GM19043 (cell line): ENCODE data around the gene FAT1.

Experiments
- ATAC-seq: cut with Tn5 transposase; IDR thresholded peaks from one replicate; pipeline ENCODE4 v1.9.1; 2021; ENCODE audit warnings: low read depth; ENCODE audit not compliant: unreplicated experiment

FAT1 gene

DNA sequence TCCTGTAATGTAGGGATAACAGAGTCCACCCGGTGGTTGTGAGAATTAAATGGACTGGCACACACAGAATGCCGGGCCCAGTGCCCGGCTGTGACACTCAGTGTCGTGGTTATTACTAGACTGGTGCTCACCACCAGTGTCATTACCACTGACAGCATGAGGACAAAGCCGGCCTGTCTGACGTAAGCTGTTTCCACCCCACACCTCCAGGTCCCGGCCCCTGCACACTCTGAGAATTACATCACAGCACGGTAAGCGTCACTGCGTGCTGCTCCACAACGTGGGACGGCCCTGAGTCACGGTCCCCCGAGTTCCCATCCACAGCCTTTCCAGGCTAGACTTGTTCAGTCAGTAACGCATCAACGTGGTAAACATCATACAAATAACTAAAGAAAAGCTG, 22.9 kb downstream of the FAT1 start:
- no peak for ATAC-seq

DNA sequence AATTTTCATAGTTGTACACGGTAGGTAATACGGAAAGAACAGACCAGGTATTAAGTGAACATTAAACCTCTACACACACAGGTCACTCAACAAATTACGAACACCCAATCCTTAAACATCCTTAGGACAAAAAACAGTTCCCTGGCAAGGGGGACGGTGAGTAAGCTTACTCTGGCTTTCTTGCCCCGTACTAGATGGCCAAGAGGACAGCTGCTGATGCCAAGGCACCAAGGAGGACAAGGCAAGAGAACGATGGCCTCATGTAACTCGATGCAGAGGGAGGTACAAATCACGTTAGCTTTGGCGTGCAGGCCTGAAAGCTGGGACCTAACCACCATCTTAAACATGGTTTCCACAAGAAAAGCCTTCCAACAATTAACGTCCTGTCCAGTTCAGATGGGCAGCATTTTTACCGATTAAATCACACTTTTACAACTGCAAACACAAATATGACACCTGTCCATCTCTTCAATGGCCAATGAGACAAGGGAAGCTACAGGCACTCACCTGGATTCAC, 23.7 kb downstream of the FAT1 start:
- no peak for ATAC-seq

DNA sequence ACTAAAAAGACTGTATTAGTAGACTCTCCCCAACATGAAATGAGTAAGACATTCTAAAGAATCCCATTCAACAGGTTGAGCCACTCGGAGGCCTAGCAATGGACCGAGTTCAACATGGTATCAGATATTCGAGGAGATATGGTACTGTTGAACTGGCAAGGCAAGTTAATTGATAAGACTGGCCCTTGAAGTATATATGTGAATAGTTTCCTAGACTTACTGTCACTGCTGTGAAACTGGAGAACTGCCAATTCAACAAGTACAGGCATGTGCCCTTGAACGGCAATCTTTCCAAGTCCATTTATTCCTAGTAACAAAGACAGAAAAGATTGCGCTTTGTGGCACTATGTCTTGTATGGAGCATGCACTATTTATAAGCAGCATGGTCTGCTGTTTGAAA, 24.4 kb downstream of the FAT1 start:
- ATAC-seq, result no peak

GRCh38 chr4:186698525-186698924, 25.1 kb downstream of the FAT1 start:
- no peak for ATAC-seq

GRCh38 chr4:186698028-186698427, 25.6 kb downstream of the FAT1 start:
- no peak for ATAC-seq

GRCh38 chr4:186695392-186695791, 28.3 kb downstream of the FAT1 start:
- no peak for ATAC-seq

- ATAC-seq, result no peak
Observed at GRCh38 chr4:186693894-186694293, 29.8 kb downstream of the FAT1 start.

GRCh38 chr4:186693159-186693815, 30.4 kb downstream of the FAT1 start:
- ATAC-seq, result no peak

DNA sequence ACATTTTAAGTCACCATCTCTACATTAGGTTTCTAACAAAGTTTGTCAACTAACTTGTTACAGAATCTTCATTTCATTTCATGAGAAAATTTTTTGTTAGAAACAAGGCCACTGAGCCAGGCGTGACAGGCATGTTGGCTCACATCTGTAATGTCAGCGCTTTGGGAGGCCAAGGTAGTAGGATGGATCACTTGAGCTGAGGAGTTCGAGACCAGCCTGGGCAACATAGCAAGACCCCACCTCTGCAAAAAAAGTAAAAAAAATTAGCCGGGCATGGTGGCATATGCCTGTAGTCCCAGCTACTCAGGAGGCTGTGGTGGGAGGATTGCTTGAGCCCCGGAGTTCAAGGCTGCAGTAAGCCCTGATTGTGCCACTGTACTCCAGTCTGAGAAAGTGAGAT, 32.3 kb downstream of the FAT1 start:
- ATAC-seq, result no peak

DNA sequence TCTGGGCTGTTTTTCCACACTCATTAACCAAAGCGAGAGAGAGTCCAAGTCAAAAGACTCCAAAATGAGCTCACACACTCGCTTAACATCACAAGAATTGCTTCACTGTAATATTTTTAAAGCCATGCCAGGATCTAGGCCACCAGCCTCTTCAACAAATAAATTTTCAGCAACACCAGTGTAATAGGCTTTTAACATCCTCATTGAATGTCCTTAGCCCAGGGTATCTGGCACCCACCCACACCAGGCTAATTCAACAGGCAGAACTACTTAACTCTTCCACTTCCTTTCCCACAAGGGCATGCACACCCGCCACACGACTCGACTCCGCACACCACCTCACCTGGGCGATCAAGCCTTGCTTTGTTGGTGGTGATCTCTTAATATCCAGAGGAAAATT, 34.2 kb downstream of the FAT1 start:
- ATAC-seq, result no peak

- no peak for ATAC-seq
Observed at GRCh38 chr4:186688150-186688943, 35.3 kb downstream of the FAT1 start.

DNA sequence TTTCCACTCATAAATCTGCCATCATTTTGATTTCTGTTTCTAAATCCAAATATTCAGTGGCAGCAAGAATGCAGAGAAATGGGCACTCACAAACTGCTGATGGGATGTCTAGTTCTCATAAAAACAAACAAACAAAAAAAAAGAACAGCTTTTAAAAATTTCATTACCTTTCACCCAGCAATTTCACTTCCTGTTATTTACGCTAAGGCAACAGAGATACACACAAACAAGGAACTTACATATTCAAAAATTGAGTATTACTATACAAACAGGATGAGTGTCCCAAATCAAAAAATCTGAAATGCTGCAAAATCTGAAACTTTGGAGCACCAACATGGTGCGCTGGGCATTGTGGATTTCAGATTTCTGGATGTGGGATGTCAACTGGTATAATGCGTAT, 36.4 kb downstream of the FAT1 start:
- ATAC-seq, result no peak

DNA sequence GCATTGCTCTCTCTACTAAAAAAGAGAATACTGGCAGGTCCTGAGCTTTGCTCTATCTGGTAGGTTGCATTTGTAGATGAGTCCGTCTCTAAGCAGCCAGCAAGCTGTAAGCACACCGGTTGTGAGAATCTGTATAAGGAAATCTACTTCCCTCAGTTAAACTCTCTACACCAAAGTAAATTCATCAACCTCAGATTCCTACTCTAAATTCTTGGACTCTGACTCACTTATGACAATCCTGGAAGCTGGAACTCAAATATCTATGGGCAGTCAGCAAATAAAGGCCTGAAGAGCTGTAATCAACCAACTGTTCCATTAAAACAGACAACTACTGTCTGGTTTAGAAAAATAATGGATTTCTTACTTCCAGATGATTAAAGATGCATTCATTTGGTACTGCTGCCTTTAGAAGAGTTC, 37.9 kb downstream of the FAT1 start:
- no peak for ATAC-seq

GRCh38 chr4:186684889-186685309, 38.8 kb downstream of the FAT1 start:
- ATAC-seq, result no peak

GRCh38 chr4:186684220-186684619, 39.4 kb downstream of the FAT1 start:
- no peak for ATAC-seq

- no peak for ATAC-seq
Observed at GRCh38 chr4:186680641-186681040, 43.0 kb downstream of the FAT1 start.

- ATAC-seq, result no peak
Observed at GRCh38 chr4:186676531-186677161, 47.0 kb downstream of the FAT1 start.

DNA sequence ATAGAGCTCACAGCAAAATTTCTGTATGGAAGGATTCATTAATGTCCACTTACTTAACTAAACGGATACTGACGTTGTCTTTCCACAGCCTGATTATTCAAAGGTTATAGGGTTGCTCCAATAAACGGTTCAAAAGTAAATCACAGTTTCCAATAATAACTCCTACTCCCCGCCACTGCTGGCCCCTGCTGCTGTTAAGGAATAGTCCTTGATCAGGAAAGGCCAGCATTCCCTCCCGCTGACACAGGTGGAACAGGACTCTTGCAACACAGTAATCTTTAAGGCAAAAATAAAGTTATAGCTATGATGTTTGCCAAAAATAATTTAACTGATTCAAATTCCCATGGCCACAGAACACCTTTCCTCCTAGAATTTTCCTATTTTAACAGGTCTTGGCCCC, 53.9 kb downstream of the FAT1 start:
- ATAC-seq, result no peak

DNA sequence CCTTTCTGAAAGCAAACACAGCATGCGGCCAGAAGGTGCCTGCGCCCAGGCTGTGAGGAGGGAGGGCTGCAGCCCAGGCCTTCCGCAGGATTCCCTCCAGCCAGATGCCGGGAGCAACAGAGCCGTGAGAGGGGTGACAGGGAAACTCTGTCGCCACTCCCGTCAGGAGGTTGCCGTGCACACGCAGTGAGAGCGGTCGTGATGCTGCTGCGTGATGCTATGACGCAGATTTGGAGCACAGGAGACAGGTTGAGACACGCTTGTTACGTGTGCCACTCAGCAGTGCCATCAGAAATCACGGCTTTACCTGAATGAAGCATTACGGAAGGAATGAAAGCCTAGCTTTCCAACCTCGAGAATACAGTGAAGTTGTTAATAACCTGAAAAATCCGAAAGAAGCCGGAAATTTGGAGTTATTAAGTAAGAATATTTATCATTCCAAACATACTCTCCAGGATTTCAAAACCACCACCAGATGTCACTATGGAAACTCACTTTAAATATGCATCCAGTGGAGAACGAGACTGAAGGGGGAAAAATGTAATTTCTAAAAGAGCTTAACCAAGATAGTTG, 54.4 kb downstream of the FAT1 start:
- ATAC-seq, result no peak

DNA sequence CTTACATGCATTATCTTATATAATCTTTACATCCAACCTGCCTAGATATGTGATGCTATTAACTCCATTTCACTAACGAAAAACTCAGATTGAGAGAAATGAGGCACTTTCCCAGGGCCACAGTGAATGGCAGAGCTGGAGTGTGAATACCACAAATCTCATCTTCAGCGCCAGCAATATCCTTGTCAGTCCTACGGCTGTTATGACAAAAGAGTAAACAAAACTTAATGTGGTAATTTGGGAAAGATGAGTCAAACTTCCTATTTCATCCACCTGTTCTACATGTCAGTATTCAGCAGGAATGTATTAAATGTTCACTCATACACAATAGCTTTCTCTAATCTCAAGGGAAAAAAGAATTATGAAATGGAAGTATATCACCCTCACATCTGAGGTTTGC, 56.9 kb downstream of the FAT1 start:
- no peak for ATAC-seq

- no peak for ATAC-seq
Observed at GRCh38 chr4:186666252-186666651, 57.4 kb downstream of the FAT1 start.
